ENCODE measurements around the gene TBCD. TPM values are rescaled to one million over a fixed set of nuclear protein-coding genes. Genes with fewer than 3 reads are reported as not detected.

Gene TBCD
- total and polyA plus RNA-seq, 9 of the 15 experiments (the other 6 are each of a cell fraction or from before 2014, with no cell fraction given), result 8.9 to 98.5 (median 28.0) TPM

DNA sequence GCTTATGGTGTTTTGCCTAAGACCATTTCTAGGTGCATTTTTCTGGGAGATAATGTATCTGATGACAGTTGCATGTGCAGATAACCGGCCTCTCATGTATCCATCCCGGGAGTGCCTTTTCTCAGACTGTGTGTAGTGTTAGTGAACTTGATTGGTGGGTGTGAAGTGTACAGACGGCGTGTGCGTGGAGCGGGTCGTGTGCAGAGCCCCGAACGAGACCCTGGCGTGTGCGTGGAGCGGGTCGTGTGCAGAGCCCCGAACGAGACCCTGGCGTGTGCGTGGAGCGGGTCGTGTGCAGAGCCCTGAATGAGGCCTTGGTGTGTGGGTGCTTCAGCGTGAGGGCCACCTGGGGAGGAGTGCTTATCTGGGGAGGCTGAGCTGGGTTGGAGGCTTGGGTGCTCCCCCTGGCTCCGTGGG lies 116.9 kb downstream of the TBCD start (continued):
- TF ChIP-seq RBM15 (IDR thresholded peaks at IDR 0.05; ENCODE audit: insufficient read depth, low read length), result no peak
- TF ChIP-seq ZNF311 (CRISPR knock-in tag; IDR thresholded peaks at IDR 0.05), result no peak
- no peak for TF ChIP-seq NFRKB (IDR thresholded peaks at IDR 0.05; ENCODE audit: low read depth)
- peak; percentile 17 to 19; a peak in 1 of 4 replicates for TF ChIP-seq NRF1 (conservative IDR thresholded peaks at IDR 0.05 in 1 of 2, IDR thresholded peaks at IDR 0.05 in 1 of 2)
- TF ChIP-seq TCF3 (CRISPR knock-in tag; IDR thresholded peaks at IDR 0.05), result peak; percentile 83
- TF ChIP-seq HMGN3 (IDR thresholded peaks at IDR 0.05; ENCODE audit: borderline replicate concordance, extremely low read depth, insufficient read length, low read depth, low read length), result peak; percentile 69
- TF ChIP-seq EP400 (IDR thresholded peaks at IDR 0.05), result peak; percentile 22; the same call in 1 of the 2 replicates
- no peak for TF ChIP-seq HNRNPK (IDR thresholded peaks at IDR 0.05; ENCODE audit: low read depth, low read length, poor library complexity, severe bottlenecking)
- TF ChIP-seq ZSCAN29 (IDR thresholded peaks at IDR 0.05), result no peak
- no peak for TF ChIP-seq EHMT2 (IDR thresholded peaks at IDR 0.05)
- TF ChIP-seq, protein P1, sequence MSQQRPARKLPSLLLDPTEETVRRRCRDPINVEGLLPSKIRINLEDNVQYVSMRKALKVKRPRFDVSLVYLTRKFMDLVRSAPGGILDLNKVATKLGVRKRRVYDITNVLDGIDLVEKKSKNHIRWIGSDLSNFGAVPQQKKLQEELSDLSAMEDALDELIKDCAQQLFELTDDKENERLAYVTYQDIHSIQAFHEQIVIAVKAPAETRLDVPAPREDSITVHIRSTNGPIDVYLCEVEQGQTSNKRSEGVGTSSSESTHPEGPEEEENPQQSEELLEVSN (IDR thresholded peaks at IDR 0.05; ENCODE audit: borderline replicate concordance in 1 of 2, extremely low read depth in 1 of 2, insufficient read depth in 1 of 2, insufficient read length in 1 of 2, low read depth in 1 of 2, low read length in 1 of 2, poor library complexity in 1 of 2, severe bottlenecking in 1 of 2), result no peak
- TF ChIP-seq, protein P2, sequence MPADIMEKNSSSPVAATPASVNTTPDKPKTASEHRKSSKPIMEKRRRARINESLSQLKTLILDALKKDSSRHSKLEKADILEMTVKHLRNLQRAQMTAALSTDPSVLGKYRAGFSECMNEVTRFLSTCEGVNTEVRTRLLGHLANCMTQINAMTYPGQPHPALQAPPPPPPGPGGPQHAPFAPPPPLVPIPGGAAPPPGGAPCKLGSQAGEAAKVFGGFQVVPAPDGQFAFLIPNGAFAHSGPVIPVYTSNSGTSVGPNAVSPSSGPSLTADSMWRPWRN (IDR thresholded peaks at IDR 0.05; ENCODE audit: low read depth), result 0 out of 2 replicates have a peak, but pooled peaks have one; percentile 36
- TF ChIP-seq MCM5 (IDR thresholded peaks at IDR 0.05; ENCODE audit: low read depth), result no peak
- no peak for TF ChIP-seq FIP1L1 (IDR thresholded peaks at IDR 0.05; ENCODE audit: low read depth, low read length, poor library complexity, severe bottlenecking)
- peak; percentile 40; the same call in 1 of the 2 replicates for TF ChIP-seq MYC (IDR thresholded peaks at IDR 0.05; ENCODE audit: low read depth, low read length)
- no peak for TF ChIP-seq MYC (CRISPR knock-in tag; IDR thresholded peaks at IDR 0.05; ENCODE audit: borderline replicate concordance, low read depth)
- no peak for TF ChIP-seq KLF13 (tag; IDR thresholded peaks at IDR 0.05; ENCODE audit: borderline replicate concordance, low read depth)
- no peak for TF ChIP-seq NCOA4 (IDR thresholded peaks at IDR 0.05; ENCODE audit: partially characterized antibody)
- TF ChIP-seq FOXA3 (CRISPR knock-in tag; conservative IDR thresholded peaks at IDR 0.05 in 1 of 2, IDR thresholded peaks at IDR 0.05 in 1 of 2), result no peak
- peak; percentile 73 for TF ChIP-seq CBFA2T2 (conservative IDR thresholded peaks at IDR 0.05)
- peak; percentile 79 for TF ChIP-seq NCOR1 (IDR thresholded peaks at IDR 0.05)
- TF ChIP-seq HDGF (IDR thresholded peaks at IDR 0.05), result 0 out of 2 replicates have a peak, but pooled peaks have one; percentile 36
- TF ChIP-seq, protein P3, sequence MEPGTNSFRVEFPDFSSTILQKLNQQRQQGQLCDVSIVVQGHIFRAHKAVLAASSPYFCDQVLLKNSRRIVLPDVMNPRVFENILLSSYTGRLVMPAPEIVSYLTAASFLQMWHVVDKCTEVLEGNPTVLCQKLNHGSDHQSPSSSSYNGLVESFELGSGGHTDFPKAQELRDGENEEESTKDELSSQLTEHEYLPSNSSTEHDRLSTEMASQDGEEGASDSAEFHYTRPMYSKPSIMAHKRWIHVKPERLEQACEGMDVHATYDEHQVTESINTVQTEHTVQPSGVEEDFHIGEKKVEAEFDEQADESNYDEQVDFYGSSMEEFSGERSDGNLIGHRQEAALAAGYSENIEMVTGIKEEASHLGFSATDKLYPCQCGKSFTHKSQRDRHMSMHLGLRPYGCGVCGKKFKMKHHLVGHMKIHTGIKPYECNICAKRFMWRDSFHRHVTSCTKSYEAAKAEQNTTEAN (CRISPR knock-in tag; IDR thresholded peaks at IDR 0.05), result no peak
- TF ChIP-seq, protein P4, sequence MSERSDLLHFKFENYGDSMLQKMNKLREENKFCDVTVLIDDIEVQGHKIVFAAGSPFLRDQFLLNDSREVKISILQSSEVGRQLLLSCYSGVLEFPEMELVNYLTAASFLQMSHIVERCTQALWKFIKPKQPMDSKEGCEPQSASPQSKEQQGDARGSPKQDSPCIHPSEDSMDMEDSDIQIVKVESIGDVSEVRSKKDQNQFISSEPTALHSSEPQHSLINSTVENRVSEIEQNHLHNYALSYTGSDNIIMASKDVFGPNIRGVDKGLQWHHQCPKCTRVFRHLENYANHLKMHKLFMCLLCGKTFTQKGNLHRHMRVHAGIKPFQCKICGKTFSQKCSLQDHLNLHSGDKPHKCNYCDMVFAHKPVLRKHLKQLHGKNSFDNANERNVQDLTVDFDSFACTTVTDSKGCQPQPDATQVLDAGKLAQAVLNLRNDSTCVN (CRISPR knock-in tag; IDR thresholded peaks at IDR 0.05), result no peak
- no peak for TF ChIP-seq GTF2E2 (tag; IDR thresholded peaks at IDR 0.05)
- no peak for TF ChIP-seq PHF8 (IDR thresholded peaks at IDR 0.05; ENCODE audit: borderline replicate concordance, low read length)
